ENCODE results near the gene DLK1. TPM values are rescaled to one million over a fixed set of nuclear protein-coding genes. Genes with fewer than 3 reads are reported as not detected.

The DLK1 gene
- total and polyA plus RNA-seq, 2 of the 13 experiments (the other 11 are each of a cell fraction or from before 2014, with no cell fraction given): 95.5 to 312 TPM

DNA sequence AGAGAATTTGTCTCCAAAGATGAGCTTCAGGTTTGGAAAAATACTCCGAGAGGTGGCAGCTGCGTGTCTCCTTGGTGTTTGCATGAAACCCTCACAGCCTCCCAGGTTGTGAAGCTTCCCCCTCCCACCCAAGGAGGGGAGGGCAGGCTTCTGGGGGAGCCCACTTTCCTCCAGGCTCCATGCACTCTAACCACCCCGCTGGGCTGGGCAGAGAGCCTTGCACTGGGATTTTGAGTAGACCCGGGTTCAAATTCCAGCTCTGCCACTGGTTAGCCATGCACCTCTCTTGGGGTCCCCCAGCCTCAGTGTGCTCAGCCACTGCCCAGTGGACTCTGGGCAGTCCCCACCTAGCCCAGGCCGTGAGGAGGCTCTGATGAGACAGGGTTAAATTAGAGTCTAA is 4.3 kb upstream of the DLK1 start:
- no peak for ATAC-seq
- no peak for DNase-seq (ENCODE audit: low spot score)
- Histone ChIP-seq H3K27ac (ENCODE audit: extremely low read length, insufficient read depth, low read length) (no peak overlapping the region), H3K9ac (ENCODE audit: insufficient read depth, low read depth, low read length) (no peak overlapping the region), H3K36me3 (replicated peaks in 1 of 2; ENCODE audit: control insufficient read depth in 1 of 2, insufficient read depth in 2 of 2, low read length in 2 of 2) (no peaks in the 10 kb centered on the region), H3K9me3 (ENCODE audit: low read length) (no peaks in the 10 kb centered on the region), H3K27me3 (ENCODE audit: control insufficient read depth in 1 of 2, insufficient read depth in 2 of 2, low read length in 2 of 2) (peaks cover 6 to 42% of the 10 kb centered on the region in 2 experiments), H4K20me1 (ENCODE audit: insufficient read depth, low read length) (no peaks in the 10 kb centered on the region), H3K4me3 (replicated peaks in 1 of 3; ENCODE audit: insufficient read depth in 1 of 3, low read depth in 2 of 3, low read length in 3 of 3) (no peak overlapping the region), H3K79me2 (ENCODE audit: insufficient read depth, low read length) (peaks cover 9% of the 10 kb centered on the region), H2AFZ (ENCODE audit: low read length) (no peak overlapping the region), H3K4me2 (ENCODE audit: low read depth, low read length) (no peak overlapping the region), H3K4me1 (ENCODE audit: insufficient read depth, low read length) (peaks cover 74% of the 10 kb centered on the region)
- in situ Hi-C loops (cut with HindIII; ENCODE audit: extremely low pct_ligation_motif_present, low pct_unique_long_range_greater_than_20kb): no loop called here
- POLR2A ChIA-PET: no interaction called here
- intact Hi-C loops (cut with micrococcal nuclease; ENCODE audit: unreplicated experiment): no loop called here
- 29% methylated on average over 4 of the region's 5 CpGs for WGBS (ENCODE audit: low lambda C conversion rate)
- BruUV-seq (replicated peaks): no TSS peak
- CTCF ChIA-PET (ENCODE audit: low intra/inter-chr PET ratio, low total read pairs): no interaction called here
- FAIRE-seq: no peak
- TF ChIP-seq MIER2 (CRISPR knock-in tag; IDR thresholded peaks at IDR 0.05): no peak
- TF ChIP-seq RBM22 (optimal IDR thresholded peaks at IDR 0.05; ENCODE audit: low read length): no peak
- TF ChIP-seq MED8 (CRISPR knock-in tag; IDR thresholded peaks at IDR 0.05; ENCODE audit: insufficient replicate concordance): no peak
- TF ChIP-seq, protein P1, sequence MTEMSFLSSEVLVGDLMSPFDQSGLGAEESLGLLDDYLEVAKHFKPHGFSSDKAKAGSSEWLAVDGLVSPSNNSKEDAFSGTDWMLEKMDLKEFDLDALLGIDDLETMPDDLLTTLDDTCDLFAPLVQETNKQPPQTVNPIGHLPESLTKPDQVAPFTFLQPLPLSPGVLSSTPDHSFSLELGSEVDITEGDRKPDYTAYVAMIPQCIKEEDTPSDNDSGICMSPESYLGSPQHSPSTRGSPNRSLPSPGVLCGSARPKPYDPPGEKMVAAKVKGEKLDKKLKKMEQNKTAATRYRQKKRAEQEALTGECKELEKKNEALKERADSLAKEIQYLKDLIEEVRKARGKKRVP (CRISPR knock-in tag; IDR thresholded peaks at IDR 0.05): no peak
- TF ChIP-seq ZNF121 (CRISPR knock-in tag; IDR thresholded peaks at IDR 0.05): no peak

DNA sequence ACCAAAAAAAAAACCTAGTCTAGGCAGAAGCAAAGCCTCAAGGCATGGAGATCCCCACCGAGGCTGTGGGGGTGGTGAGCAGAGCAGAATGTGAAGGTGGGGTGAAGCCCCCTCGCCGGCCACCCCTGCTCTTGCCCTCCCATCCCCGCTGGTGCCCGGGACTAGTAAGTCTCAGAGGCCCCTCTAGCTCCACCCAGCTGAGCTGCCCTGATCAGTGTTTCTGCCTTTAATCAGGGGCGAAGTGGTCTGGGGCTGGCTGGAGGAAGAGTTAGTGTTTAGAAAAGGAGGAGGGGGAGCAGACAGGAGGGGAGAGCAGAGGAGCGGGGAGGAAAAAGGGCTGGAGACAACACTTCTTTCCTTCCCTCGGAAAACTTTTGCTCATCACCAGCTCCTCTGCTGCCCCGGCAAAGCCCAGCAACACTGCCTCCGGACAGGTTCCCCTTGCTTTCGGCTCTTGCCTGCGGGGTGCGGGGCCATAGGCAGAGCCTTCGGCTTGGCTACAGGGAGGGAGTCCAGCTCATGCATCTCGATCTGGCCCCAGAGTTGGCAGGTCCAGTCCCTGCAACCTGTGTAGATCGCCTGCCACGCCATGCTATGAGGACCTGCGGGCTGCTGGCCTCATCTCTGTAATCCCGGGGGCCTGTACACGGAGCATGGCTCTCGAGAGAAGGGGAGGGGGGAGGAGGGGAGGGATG is 3.4 kb upstream of the DLK1 start:
- intact Hi-C loops (cut with micrococcal nuclease; ENCODE audit: unreplicated experiment): no loop called here
- no peaks in the 10 kb centered on the region for H3K36me3 ChIP-seq (replicated peaks in 1 of 2; ENCODE audit: control insufficient read depth in 1 of 2, insufficient read depth in 2 of 2, low read length in 2 of 2)
- ChIA-PET CTCF (ENCODE audit: low intra/inter-chr PET ratio, low total read pairs) (no interaction called here), POLR2A (interaction anchor here (1.1 kb wide), 1 partner anchor 27 kb away, joined by 3 read pairs; no protein-coding TSS in a partner anchor)
- no peak overlapping the region for H2AFZ ChIP-seq (ENCODE audit: low read length)
- peaks cover 18% of the 10 kb centered on the region for H3K79me2 ChIP-seq (ENCODE audit: insufficient read depth, low read length)
- ATAC-seq (no peak), FAIRE-seq (no peak), DNase-seq (ENCODE audit: low spot score) (no peak)
- TF ChIP-seq, protein P2, sequence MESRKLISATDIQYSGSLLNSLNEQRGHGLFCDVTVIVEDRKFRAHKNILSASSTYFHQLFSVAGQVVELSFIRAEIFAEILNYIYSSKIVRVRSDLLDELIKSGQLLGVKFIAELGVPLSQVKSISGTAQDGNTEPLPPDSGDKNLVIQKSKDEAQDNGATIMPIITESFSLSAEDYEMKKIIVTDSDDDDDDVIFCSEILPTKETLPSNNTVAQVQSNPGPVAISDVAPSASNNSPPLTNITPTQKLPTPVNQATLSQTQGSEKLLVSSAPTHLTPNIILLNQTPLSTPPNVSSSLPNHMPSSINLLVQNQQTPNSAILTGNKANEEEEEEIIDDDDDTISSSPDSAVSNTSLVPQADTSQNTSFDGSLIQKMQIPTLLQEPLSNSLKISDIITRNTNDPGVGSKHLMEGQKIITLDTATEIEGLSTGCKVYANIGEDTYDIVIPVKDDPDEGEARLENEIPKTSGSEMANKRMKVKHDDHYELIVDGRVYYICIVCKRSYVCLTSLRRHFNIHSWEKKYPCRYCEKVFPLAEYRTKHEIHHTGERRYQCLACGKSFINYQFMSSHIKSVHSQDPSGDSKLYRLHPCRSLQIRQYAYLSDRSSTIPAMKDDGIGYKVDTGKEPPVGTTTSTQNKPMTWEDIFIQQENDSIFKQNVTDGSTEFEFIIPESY (CRISPR knock-in tag; IDR thresholded peaks at IDR 0.05): no peak
- no peak for TF ChIP-seq MAF1 (CRISPR knock-in tag; IDR thresholded peaks at IDR 0.05; ENCODE audit: borderline replicate concordance)
- no peak for TF ChIP-seq ZNF780A (CRISPR knock-in tag; IDR thresholded peaks at IDR 0.05)
- TF ChIP-seq FOXA3 (CRISPR knock-in tag; IDR thresholded peaks at IDR 0.05): no peak
- TF ChIP-seq, protein P3, sequence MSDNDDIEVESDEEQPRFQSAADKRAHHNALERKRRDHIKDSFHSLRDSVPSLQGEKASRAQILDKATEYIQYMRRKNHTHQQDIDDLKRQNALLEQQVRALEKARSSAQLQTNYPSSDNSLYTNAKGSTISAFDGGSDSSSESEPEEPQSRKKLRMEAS (IDR thresholded peaks at IDR 0.05): no peak
- no peak for TF ChIP-seq HNRNPUL1 (IDR thresholded peaks at IDR 0.05; ENCODE audit: low read depth, low read length)
- TF ChIP-seq MTF1 (CRISPR knock-in tag; IDR thresholded peaks at IDR 0.05): no peak
- TF ChIP-seq ZNF615 (CRISPR knock-in tag; IDR thresholded peaks at IDR 0.05; ENCODE audit: borderline replicate concordance): no peak
- TF ChIP-seq, protein P4, sequence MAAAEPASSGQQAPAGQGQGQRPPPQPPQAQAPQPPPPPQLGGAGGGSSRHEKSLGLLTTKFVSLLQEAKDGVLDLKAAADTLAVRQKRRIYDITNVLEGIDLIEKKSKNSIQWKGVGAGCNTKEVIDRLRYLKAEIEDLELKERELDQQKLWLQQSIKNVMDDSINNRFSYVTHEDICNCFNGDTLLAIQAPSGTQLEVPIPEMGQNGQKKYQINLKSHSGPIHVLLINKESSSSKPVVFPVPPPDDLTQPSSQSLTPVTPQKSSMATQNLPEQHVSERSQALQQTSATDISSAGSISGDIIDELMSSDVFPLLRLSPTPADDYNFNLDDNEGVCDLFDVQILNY (CRISPR knock-in tag; conservative IDR thresholded peaks at IDR 0.05): no peak
- no peak overlapping the region for H3K4me2 ChIP-seq (ENCODE audit: low read depth, low read length)
- no peaks in the 10 kb centered on the region for H3K9me3 ChIP-seq (ENCODE audit: low read length)
- no peak overlapping the region for H3K9ac ChIP-seq (ENCODE audit: insufficient read depth, low read depth, low read length)
- 67% methylated on average over 17 of the region's 21 CpGs for WGBS (ENCODE audit: low lambda C conversion rate)
- BruUV-seq (replicated peaks): no TSS peak
- peaks cover 76% of the 10 kb centered on the region for H3K4me1 ChIP-seq (ENCODE audit: insufficient read depth, low read length)
- H3K27me3 ChIP-seq (ENCODE audit: control insufficient read depth in 1 of 2, insufficient read depth in 2 of 2, low read length in 2 of 2): peaks cover 6 to 37% of the 10 kb centered on the region in 2 experiments
- in situ Hi-C loops (cut with HindIII; ENCODE audit: extremely low pct_ligation_motif_present, low pct_unique_long_range_greater_than_20kb): no loop called here
- no peak overlapping the region for H3K4me3 ChIP-seq (replicated peaks in 1 of 3; ENCODE audit: insufficient read depth in 1 of 3, low read depth in 2 of 3, low read length in 3 of 3)
- no peaks in the 10 kb centered on the region for H4K20me1 ChIP-seq (ENCODE audit: insufficient read depth, low read length)
- H3K27ac ChIP-seq (ENCODE audit: extremely low read length, insufficient read depth, low read length): no peak overlapping the region
